Measurements from ENCODE around the gene NSUN3. TPM values are rescaled to one million over a fixed set of nuclear protein-coding genes. Genes with fewer than 3 reads are reported as not detected.

The NSUN3 gene
- total RNA-seq, 1 donor: 13.4 TPM

DNA sequence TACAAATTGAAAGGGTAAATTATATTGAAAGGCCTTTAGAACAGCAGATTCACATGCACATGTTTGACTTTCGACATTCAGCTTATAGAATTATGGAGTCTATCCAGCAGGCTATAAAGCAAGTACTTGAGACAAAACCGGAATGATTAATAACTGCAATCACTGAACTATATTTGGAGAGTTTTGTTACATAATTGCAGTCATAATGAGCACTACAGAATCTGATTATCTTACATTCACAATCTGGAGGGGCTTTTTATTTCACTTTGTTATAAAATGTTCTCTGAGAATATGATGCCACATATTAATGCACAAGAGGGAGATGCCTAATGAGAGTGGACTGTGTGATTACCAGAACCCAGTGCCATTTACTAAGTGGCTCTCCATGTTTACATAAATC lies 64.3 kb downstream of the NSUN3 start:
- no peaks in the 10 kb centered on the region for H3K36me3 ChIP-seq (ENCODE audit: insufficient read depth, low read length)
- H3K4me2 ChIP-seq (ENCODE audit: insufficient read depth, low read length): no peak overlapping the region

DNA sequence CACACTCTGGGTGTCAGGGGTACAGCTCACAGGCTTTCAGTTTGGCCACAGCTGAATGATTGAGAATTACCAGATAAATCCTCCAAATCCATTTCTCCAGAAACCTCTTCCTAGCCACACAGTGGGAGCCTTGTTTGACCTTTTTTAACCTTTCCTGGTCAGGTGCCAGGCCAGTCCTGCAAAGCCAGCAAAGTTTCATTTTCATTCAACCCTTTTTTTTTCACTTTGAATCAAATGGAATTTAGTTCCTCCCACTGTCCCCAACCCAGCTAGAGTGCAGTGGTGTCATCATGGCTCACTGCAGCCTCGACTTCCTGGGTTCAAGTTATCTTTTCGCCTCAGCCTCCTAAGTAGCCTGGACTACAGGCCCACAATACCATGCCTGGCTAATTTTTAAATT lies 67.8 kb downstream of the NSUN3 start:
- Histone ChIP-seq H2AFZ (ENCODE audit: low read length) (no peak overlapping the region), H3K79me2 (ENCODE audit: insufficient read depth, low read length) (no peaks in the 10 kb centered on the region), H3K9me3 (ENCODE audit: low read depth, low read length) (no peaks in the 10 kb centered on the region)

More for the DNA sequence above, 64.3 kb downstream of the NSUN3 start:
- H3K27ac ChIP-seq (ENCODE audit: low read depth, low read length): no peak overlapping the region
- no peak overlapping the region for H3K4me3 ChIP-seq (ENCODE audit: insufficient read depth, low read length)
- H2AFZ ChIP-seq (ENCODE audit: low read length): no peak overlapping the region
- H3K4me1 ChIP-seq (ENCODE audit: insufficient read depth, low read length): no peaks in the 10 kb centered on the region
- no peaks in the 10 kb centered on the region for H3K79me2 ChIP-seq (ENCODE audit: insufficient read depth, low read length)
- TF ChIP-seq, protein P1, sequence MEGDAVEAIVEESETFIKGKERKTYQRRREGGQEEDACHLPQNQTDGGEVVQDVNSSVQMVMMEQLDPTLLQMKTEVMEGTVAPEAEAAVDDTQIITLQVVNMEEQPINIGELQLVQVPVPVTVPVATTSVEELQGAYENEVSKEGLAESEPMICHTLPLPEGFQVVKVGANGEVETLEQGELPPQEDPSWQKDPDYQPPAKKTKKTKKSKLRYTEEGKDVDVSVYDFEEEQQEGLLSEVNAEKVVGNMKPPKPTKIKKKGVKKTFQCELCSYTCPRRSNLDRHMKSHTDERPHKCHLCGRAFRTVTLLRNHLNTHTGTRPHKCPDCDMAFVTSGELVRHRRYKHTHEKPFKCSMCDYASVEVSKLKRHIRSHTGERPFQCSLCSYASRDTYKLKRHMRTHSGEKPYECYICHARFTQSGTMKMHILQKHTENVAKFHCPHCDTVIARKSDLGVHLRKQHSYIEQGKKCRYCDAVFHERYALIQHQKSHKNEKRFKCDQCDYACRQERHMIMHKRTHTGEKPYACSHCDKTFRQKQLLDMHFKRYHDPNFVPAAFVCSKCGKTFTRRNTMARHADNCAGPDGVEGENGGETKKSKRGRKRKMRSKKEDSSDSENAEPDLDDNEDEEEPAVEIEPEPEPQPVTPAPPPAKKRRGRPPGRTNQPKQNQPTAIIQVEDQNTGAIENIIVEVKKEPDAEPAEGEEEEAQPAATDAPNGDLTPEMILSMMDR (IDR thresholded peaks at IDR 0.05; ENCODE audit: extremely low read depth, low read depth, low read length): no peak
- H3K27me3 ChIP-seq (ENCODE audit: insufficient read depth, low read length): no peaks in the 10 kb centered on the region
- no peaks in the 10 kb centered on the region for H4K20me1 ChIP-seq (ENCODE audit: insufficient read depth, low read length)
- DNase-seq (ENCODE audit: insufficient read length, low spot score, missing footprints): no peak
- H3K9me3 ChIP-seq (ENCODE audit: low read depth, low read length): no peaks in the 10 kb centered on the region

DNA sequence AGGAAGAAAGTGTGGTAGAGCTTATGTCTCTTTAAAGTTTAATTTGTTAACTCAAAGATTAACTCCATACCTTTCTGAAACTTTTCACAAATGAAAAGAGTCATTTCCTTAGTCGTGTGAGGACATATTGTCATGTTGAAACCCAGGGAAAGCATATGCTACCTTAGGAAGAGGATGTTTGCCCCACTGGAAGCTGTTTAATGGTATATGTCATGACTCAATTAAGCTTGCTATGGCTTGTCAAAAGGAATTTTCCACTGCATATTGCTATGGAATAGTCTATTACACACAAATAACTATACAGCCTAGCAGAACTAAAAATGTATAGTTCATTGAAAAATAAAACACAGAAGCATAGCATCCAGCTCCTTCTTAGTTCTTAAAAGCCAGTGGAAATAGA lies 69.9 kb downstream of the NSUN3 start:
- H3K4me2 ChIP-seq (ENCODE audit: insufficient read depth, low read length): no peak overlapping the region
- no peaks in the 10 kb centered on the region for H3K27me3 ChIP-seq (ENCODE audit: insufficient read depth, low read length)
- H3K4me3 ChIP-seq (ENCODE audit: insufficient read depth, low read length): no peak overlapping the region
- H2AFZ ChIP-seq (ENCODE audit: low read length): no peak overlapping the region
- no peak for DNase-seq (ENCODE audit: insufficient read length, low spot score, missing footprints)
- H3K79me2 ChIP-seq (ENCODE audit: insufficient read depth, low read length): no peaks in the 10 kb centered on the region
- no peak overlapping the region for H3K27ac ChIP-seq (ENCODE audit: low read depth, low read length)
- TF ChIP-seq, protein P1 (IDR thresholded peaks at IDR 0.05; ENCODE audit: extremely low read depth, low read depth, low read length): no peak
- H4K20me1 ChIP-seq (ENCODE audit: insufficient read depth, low read length): no peaks in the 10 kb centered on the region
- no peaks in the 10 kb centered on the region for H3K9me3 ChIP-seq (ENCODE audit: low read depth, low read length)
- H3K4me1 ChIP-seq (ENCODE audit: insufficient read depth, low read length): no peaks in the 10 kb centered on the region
- no peaks in the 10 kb centered on the region for H3K36me3 ChIP-seq (ENCODE audit: insufficient read depth, low read length)

More for the DNA sequence above, 67.8 kb downstream of the NSUN3 start:
- Histone ChIP-seq H3K36me3 (ENCODE audit: insufficient read depth, low read length) (no peaks in the 10 kb centered on the region), H3K27me3 (ENCODE audit: insufficient read depth, low read length) (no peaks in the 10 kb centered on the region), H3K27ac (ENCODE audit: low read depth, low read length) (no peak overlapping the region), H4K20me1 (ENCODE audit: insufficient read depth, low read length) (no peaks in the 10 kb centered on the region), H3K4me3 (ENCODE audit: insufficient read depth, low read length) (no peak overlapping the region), H3K4me2 (ENCODE audit: insufficient read depth, low read length) (no peak overlapping the region), H3K4me1 (ENCODE audit: insufficient read depth, low read length) (no peaks in the 10 kb centered on the region)
- no peak for DNase-seq (ENCODE audit: insufficient read length, low spot score, missing footprints)
- TF ChIP-seq, protein P1 (IDR thresholded peaks at IDR 0.05; ENCODE audit: extremely low read depth, low read depth, low read length): no peak

DNA sequence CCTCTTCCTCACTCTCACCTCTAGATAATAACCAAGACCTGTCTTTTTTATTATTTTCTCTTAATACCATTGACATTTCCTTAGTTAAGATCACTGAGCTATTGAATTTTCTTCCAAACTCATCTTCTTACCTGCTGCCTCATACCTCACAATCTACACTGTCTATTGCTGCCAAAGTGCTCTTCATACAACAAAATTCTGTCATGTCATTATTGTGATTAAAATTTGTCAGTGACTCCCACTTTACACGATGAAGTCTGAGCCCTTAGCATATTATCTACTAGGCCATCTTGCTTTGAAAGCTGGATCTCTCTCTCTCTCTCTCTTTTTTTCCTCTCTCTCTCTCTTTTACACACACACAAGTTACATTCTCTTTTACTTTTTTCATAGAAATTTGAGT lies 73.3 kb downstream of the NSUN3 start:
- no peaks in the 10 kb centered on the region for H3K4me1 ChIP-seq (ENCODE audit: insufficient read depth, low read length)
- H3K4me3 ChIP-seq (ENCODE audit: insufficient read depth, low read length): no peak overlapping the region
- TF ChIP-seq, protein P1 (IDR thresholded peaks at IDR 0.05; ENCODE audit: extremely low read depth, low read depth, low read length): no peak
- H4K20me1 ChIP-seq (ENCODE audit: insufficient read depth, low read length): no peaks in the 10 kb centered on the region
- no peaks in the 10 kb centered on the region for H3K36me3 ChIP-seq (ENCODE audit: insufficient read depth, low read length)
- H3K79me2 ChIP-seq (ENCODE audit: insufficient read depth, low read length): no peaks in the 10 kb centered on the region
- no peak overlapping the region for H3K27ac ChIP-seq (ENCODE audit: low read depth, low read length)
- DNase-seq (ENCODE audit: insufficient read length, low spot score, missing footprints): no peak
- no peaks in the 10 kb centered on the region for H3K9me3 ChIP-seq (ENCODE audit: low read depth, low read length)
- H2AFZ ChIP-seq (ENCODE audit: low read length): no peak overlapping the region
- no peaks in the 10 kb centered on the region for H3K27me3 ChIP-seq (ENCODE audit: insufficient read depth, low read length)
- H3K4me2 ChIP-seq (ENCODE audit: insufficient read depth, low read length): no peak overlapping the region

Measured in osteoblast (primary cell).